Measurements from ENCODE around the gene OR2B2.

The OR2B2 gene

DNA sequence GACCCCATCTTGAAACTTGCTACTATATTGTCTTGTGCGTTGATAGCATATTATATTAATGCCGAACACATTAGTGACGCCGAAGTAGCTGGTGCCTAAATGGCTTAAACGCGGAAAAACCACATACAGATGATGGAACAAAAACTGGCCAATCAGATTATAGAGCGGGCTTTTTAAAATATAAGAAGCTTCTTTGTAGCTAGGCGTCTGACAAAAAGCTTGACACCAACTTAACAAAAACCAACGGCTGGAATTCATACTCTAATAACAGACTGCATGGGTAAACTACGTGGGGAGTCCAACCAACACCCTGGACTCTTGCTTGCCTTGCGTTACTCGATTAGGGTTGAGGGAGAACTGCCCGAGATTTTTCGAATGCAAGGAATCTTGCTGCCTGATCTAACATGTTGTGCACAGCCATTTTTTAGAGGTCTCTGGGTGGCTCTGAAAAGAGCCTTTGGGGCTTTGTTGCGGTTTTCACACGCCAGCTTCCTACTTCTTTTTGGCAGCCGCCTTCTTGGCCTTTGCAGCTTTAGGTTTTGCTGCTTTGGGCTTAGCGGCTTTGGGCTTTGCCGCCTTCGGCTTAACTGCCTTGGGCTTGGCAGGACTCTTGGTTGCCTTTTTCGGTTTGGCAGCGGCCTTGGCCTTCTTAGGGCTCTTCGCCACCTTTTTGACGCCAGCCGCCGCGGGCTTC, 45.7 kb downstream of the OR2B2 start:
- peak; percentile 90 for DNase-seq

DNA sequence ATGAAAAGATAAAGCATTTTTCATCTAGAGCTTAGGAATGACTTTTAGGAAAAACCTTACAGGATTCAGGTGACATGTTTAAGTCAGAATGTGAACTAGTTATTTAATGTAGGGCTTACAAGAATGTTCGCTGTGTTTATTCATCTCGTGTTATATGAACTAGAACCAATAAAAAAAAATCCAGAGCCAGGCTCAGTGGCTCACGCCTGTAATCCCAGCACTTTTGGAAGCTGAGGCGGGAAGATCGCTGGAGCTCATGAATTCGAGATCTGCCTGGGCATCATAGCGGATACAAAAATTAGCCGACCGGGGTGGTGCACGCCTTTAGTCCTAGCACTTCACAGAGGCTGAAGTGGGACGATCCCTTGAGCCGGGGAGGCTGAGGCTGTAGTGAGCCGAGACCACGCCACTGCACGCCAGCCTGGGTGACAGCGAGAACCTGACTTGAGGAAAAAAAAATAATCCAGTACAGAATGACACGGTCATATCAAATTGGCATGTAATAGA, 46.3 kb downstream of the OR2B2 start:
- peak; percentile 90 for DNase-seq

DNA sequence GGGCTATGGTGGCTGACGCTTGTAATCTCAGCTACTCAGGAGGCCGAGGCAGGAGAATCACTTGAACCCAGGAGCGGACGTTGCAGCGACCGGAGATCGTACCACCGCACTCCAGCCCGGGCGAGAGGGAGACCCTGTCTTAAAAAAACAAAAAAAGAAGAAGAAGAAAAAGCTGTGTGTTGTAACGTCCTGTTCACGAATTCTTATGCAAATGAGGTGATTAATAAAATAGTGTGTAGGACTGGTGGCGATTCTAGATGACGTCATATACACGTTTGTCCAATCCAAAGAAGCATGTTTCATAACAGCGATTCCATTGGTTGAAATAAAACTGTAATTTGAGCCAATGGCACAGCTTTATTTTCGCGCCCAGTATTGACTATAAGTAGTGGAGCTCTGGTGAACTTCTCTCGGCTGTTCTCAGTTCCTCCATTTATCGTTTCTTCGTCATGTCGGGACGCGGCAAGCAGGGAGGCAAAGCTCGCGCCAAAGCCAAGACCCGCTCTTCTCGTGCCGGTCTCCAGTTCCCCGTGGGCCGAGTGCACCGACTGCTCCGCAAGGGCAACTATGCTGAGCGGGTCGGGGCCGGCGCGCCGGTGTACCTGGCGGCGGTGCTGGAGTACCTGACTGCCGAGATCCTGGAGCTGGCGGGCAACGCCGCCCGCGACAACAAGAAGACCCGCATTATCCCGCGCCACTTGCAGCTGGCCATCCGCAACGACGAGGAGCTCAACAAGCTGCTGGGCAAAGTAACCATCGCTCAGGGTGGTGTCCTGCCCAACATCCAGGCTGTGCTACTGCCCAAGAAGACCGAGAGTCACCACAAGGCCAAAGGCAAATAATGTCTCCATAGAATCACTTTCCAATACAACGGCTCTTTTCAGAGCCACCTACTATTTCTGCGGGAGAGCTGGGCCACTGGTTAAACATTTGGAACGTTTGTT, 47.0 kb downstream of the OR2B2 start:
- DNase-seq: peak; percentile 97

DNA sequence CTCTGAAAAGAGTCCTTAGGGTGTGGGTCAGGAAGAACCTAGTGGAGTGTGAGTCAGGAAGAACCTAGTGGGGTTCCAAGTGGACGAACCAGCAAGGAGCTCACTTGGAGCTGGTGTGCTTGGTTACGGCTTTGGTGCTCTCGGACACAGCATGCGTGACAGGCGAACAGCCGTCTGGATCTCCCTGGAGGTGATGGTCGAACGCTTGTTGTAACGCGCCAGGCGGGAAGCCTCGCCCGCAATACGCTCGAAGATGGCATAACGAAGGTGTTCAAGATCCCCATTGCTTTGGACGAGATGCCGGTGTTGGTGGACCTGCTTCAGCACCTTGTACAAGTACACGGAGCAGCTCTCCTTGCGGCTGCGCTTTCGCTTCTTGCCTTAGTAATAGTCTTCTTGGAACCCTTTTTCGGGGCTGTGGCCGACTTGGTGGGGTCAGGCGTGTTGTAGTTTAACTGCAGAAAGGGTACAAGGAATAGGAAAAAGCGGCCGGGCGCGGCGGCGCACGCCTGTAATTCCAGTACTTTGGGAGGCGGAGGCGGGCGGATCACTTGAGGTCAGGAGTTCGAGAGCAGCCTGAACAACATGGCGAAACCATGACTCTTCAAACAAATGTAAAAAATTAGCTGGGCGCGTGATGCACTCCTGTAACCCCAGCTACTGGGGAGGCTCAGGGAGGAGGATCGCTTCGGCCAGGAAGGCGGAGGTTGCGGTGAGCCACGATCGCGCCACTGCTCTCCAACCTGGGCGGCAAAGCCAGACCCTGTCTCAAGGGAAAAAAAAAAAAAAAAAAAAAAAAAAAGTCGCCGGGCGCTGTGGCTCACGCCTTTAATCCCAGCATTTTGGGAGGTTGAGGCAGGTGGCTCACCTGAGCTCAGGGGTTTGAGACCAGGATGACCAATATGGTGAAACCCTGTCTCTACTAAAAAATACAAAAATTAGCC, 48.0 kb downstream of the OR2B2 start:
- DNase-seq: no peak

- peak; percentile 14 for DNase-seq
These were observed 49.7 kb downstream of the OR2B2 start for GRCh38 chr6:27862396-27863066.

DNA sequence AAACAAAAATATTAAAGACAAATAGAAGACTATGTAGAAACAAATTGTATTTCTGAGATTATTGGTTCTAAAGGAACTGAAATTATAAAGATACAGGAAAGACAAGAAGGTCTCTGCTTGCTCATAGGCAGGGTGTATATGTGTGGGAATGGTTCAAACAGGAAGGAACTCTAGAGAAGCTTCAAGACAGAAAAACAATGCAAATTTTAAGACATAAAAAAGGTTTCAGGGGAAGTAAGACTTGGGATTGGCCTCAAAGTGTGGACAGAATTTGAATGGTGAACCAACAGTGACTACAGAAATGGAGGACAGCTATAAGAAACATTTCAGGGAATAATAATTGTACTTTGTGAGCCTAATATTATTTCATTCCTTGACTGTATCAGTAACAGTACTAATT, 50.3 kb downstream of the OR2B2 start:
- DNase-seq: no peak

DNA sequence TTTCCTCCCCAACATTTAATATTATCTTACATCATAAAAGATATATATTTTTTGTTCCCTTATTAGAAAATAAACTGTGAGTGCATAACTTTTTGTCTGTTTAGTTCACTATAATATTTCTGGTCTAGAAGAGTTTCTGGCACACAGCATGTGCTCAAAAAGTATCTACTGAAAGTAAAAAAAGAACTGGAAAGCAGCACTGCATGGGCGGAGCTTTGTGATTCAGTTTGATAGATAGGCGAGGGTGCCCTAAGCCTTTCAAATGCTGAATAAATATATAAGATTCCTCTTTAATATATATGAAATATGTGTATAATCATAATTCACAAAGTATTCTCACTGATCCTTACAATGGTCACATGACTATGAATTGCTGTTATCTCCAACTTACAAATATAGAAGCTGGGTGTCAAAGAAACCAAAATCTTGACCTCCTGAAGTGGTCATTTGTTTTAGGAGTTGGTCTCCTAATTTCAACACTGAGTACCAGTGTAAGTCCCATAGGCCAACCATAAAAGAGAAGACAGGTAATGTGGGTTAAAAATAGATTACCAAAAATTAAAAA, 50.8 kb downstream of the OR2B2 start:
- no peak for DNase-seq

Measured in DMS53 (cell line).